Kidney glomerular epithelial cell (primary cell): ENCODE measurements around the gene SRMS.

ENCODE experiments used
- DNase-seq: peaks from one replicate; lab custom pipeline; 2025; lab: John Stamatoyannopoulos, UW

Gene SRMS

GRCh38 chr20:63500151-63500901, 47.2 kb downstream of the SRMS start:
- DNase-seq, result no peak

GRCh38 chr20:63499338-63499969, 48.1 kb downstream of the SRMS start:
- DNase-seq, result no peak

- DNase-seq, result no peak
Measured at GRCh38 chr20:63498960-63499337, 48.6 kb downstream of the SRMS start, which contains the start of gene EEF1A2. TSS of gene EEF1A2 (minus strand) at chr20:63499083. CDS start at chr20:63497763, 1,320 bp downstream.

GRCh38 chr20:63497946-63498935, 49.3 kb downstream of the SRMS start:
- DNase-seq, result peak; percentile 3

GRCh38 chr20:63497138-63497945, 50.2 kb downstream of the SRMS start:
- DNase-seq, result no peak

- DNase-seq, result no peak
Measured at GRCh38 chr20:63496596-63497120, 50.9 kb downstream of the SRMS start.

- DNase-seq, result no peak
Measured at GRCh38 chr20:63495741-63496595, 51.6 kb downstream of the SRMS start.

GRCh38 chr20:63495167-63495720, 52.3 kb downstream of the SRMS start:
- no peak for DNase-seq

GRCh38 chr20:63494420-63495166, 53.0 kb downstream of the SRMS start:
- no peak for DNase-seq

GRCh38 chr20:63494084-63494419, 53.5 kb downstream of the SRMS start:
- no peak for DNase-seq

GRCh38 chr20:63493563-63494020, 54.0 kb downstream of the SRMS start:
- no peak for DNase-seq

- no peak for DNase-seq
Measured at GRCh38 chr20:63492982-63493381, 54.6 kb downstream of the SRMS start.

- DNase-seq, result no peak
Measured at GRCh38 chr20:63492518-63492917, 55.0 kb downstream of the SRMS start.

GRCh38 chr20:63491635-63492230, 55.8 kb downstream of the SRMS start:
- DNase-seq, result no peak

GRCh38 chr20:63491078-63491477, 56.5 kb downstream of the SRMS start:
- no peak for DNase-seq
